Measurements from ENCODE around the gene ZNF677. TPM values are rescaled to one million over a fixed set of nuclear protein-coding genes. Genes with fewer than 3 reads are reported as not detected.
"Not testable (repeated sequence)": the region's sequence is repeated elsewhere in the genome, so short reads cannot be mapped to it uniquely, and the experiment has no call there.

ZNF677 gene
- total RNA-seq, 1 experiment from 2014 or later: not detected

GRCh38 chr19:53193535-53194222 is 61.0 kb downstream of the ZNF677 start:
- DNase-seq (ENCODE audit: low read depth): no peak

GRCh38 chr19:53192771-53193534 is 61.7 kb downstream of the ZNF677 start, which contains the start of gene ZNF665:
Gene ZNF665, minus strand, starts transcription at chr19:53193358. Its CDS starts 10,460 bp downstream, at chr19:53182898.
- DNase-seq (ENCODE audit: low read depth): no peak

GRCh38 chr19:53190253-53190652 is 64.4 kb downstream of the ZNF677 start:
- DNase-seq (ENCODE audit: low read depth): no peak

- DNase-seq (ENCODE audit: low read depth): not testable (repeated sequence)
These were observed 64.9 kb downstream of the ZNF677 start for GRCh38 chr19:53189691-53190198.

Other genes with a start within 250 kb of the ZNF677 start
- not detected in 2 replicates for gene ERVV-1, start 241.0 kb downstream of the ZNF677 start, total RNA-seq (2014; rRNA removed; shearing (Covaris generic))
- gene ERVV-2, start 210.1 kb downstream of the ZNF677 start, total RNA-seq (2014; rRNA removed; shearing (Covaris generic)): not detected in 2 replicates
- gene ZNF160, start 151.5 kb downstream of the ZNF677 start, total RNA-seq (2014; rRNA removed; shearing (Covaris generic)): 3.4 and 5.0 TPM in 2 replicates
- gene ZNF415, start 122.0 kb downstream of the ZNF677 start, total RNA-seq (2014; rRNA removed; shearing (Covaris generic)): not detected in 2 replicates
- gene ZNF347, start 95.8 kb downstream of the ZNF677 start, total RNA-seq (2014; rRNA removed; shearing (Covaris generic)): 0.31 TPM in 1 of 2 replicates, not detected in the other
- not detected in 2 replicates for gene ZNF665, start 61.5 kb downstream of the ZNF677 start, total RNA-seq (2014; rRNA removed; shearing (Covaris generic))
- not detected in 2 replicates for gene VN1R2, start 3.4 kb upstream of the ZNF677 start, total RNA-seq (2014; rRNA removed; shearing (Covaris generic))
- gene VN1R4, start 12.8 kb upstream of the ZNF677 start, total RNA-seq (2014; rRNA removed; shearing (Covaris generic)): not detected in 2 replicates
- 4.1 and 4.9 TPM in 2 replicates for gene ZNF845, start 78.9 kb upstream of the ZNF677 start, total RNA-seq (2014; rRNA removed; shearing (Covaris generic))
- 0.73 and 0.85 TPM in 2 replicates for gene ZNF525, start 110.8 kb upstream of the ZNF677 start, total RNA-seq (2014; rRNA removed; shearing (Covaris generic))
- 5.8 and 8.0 TPM in 2 replicates for gene ZNF765, start 140.3 kb upstream of the ZNF677 start, total RNA-seq (2014; rRNA removed; shearing (Covaris generic))
- 3.9 and 4.9 TPM in 2 replicates for gene ZNF761, start 177.1 kb upstream of the ZNF677 start, total RNA-seq (2014; rRNA removed; shearing (Covaris generic))
- 0.98 and 1.1 TPM in 2 replicates for gene ZNF813, start 212.9 kb upstream of the ZNF677 start, total RNA-seq (2014; rRNA removed; shearing (Covaris generic))